GM19025 (cell line): Measurements from ENCODE around the gene CSRNP3.

Source experiments
- ATAC-seq: cut with Tn5 transposase; IDR thresholded peaks from one replicate; pipeline ENCODE4 v1.9.1; 2021; ENCODE audit warnings: mild to moderate bottlenecking, low read depth, moderate library complexity; ENCODE audit not compliant: unreplicated experiment

CSRNP3 gene

GRCh38 chr2:165666605-165667004 is 197.1 kb downstream of the CSRNP3 start:
- ATAC-seq, result no peak

GRCh38 chr2:165667375-165667774 is 197.9 kb downstream of the CSRNP3 start:
- no peak for ATAC-seq

- no peak for ATAC-seq
Measured at GRCh38 chr2:165674780-165675179, 205.3 kb downstream of the CSRNP3 start.

- ATAC-seq, result no peak
Measured at GRCh38 chr2:165675551-165675968, 206.1 kb downstream of the CSRNP3 start.

GRCh38 chr2:165678882-165679281 is 209.4 kb downstream of the CSRNP3 start:
- no peak for ATAC-seq

GRCh38 chr2:165679621-165680020 is 210.1 kb downstream of the CSRNP3 start:
- ATAC-seq, result no peak

GRCh38 chr2:165681841-165682240 is 212.3 kb downstream of the CSRNP3 start:
- ATAC-seq, result no peak

- ATAC-seq, result no peak
Measured at GRCh38 chr2:165682546-165682945, 213.0 kb downstream of the CSRNP3 start.

GRCh38 chr2:165686800-165687199 is 217.3 kb downstream of the CSRNP3 start:
- no peak for ATAC-seq

- no peak for ATAC-seq
Measured at GRCh38 chr2:165687426-165688002, 218.0 kb downstream of the CSRNP3 start.

GRCh38 chr2:165691615-165692014 is 222.1 kb downstream of the CSRNP3 start:
- no peak for ATAC-seq

- no peak for ATAC-seq
Measured at GRCh38 chr2:165692906-165693305, 223.4 kb downstream of the CSRNP3 start.

GRCh38 chr2:165693838-165694237 is 224.3 kb downstream of the CSRNP3 start:
- ATAC-seq, result no peak

GRCh38 chr2:165697748-165698443 is 228.4 kb downstream of the CSRNP3 start:
- no peak for ATAC-seq

GRCh38 chr2:165698444-165698884 is 229.0 kb downstream of the CSRNP3 start:
- no peak for ATAC-seq

- no peak for ATAC-seq
Measured at GRCh38 chr2:165699946-165700345, 230.4 kb downstream of the CSRNP3 start.

GRCh38 chr2:165700531-165700930 is 231.0 kb downstream of the CSRNP3 start:
- no peak for ATAC-seq

GRCh38 chr2:165701147-165701546 is 231.6 kb downstream of the CSRNP3 start:
- no peak for ATAC-seq

- ATAC-seq, result no peak
Measured at GRCh38 chr2:165706960-165707487, 237.5 kb downstream of the CSRNP3 start.

- no peak for ATAC-seq
Measured at GRCh38 chr2:165716091-165716490, 246.6 kb downstream of the CSRNP3 start.

- no peak for ATAC-seq
Measured at GRCh38 chr2:165718610-165719210, 249.2 kb downstream of the CSRNP3 start.

- ATAC-seq, result no peak
Measured at GRCh38 chr2:165720511-165720910, 251.0 kb downstream of the CSRNP3 start.
